K562 (cell line): Measurements from ENCODE around the gene CNP. TPM values are rescaled to one million over a fixed set of nuclear protein-coding genes. Genes with fewer than 3 reads are reported as not detected.
A peak's percentile ranks its signal among the peaks of the same experiment; 100 is the strongest.

Experiments used
- CHD1 ChIP-seq: fragments of 200-600 bp; sonication (generic); IDR thresholded peaks from one replicate; pipeline ENCODE4 v1.6.1; 2012; ENCODE audit warnings: mild to moderate bottlenecking, moderate library complexity, low read length, inconsistent platforms
- ELF1 ChIP-seq: fragments of 200-800 bp; sonication (Bioruptor generic); IDR thresholded peaks from 2 replicates; pipeline ENCODE4 v1.6.1; 2016; ENCODE audit warnings: missing genetic modification characterization, missing compliant biosample characterization
- FOXA3 ChIP-seq, 2 experiments: fragments of 450-650 bp in 1 of 2; sonication (generic) in 1 of 2; formaldehyde crosslinking; IDR thresholded peaks in 1 of 2; conservative IDR thresholded peaks in 1 of 2; 2 replicates each; pipeline versions ENCODE4 v1.4.0 to v1.8.0; 2020 to 2022; ENCODE audit warnings: mild to moderate bottlenecking in 2 of 2, missing genetic modification reagents in 1 of 2
- MYC ChIP-seq, 2 experiments: fragments of 250-450 bp in 1 of 2; sonication (Bioruptor Pico) in 1 of 2; IDR thresholded peaks; 2 replicates each; pipeline versions ENCODE4 v1.5.1 to v1.6.1; 2012 to 2021; ENCODE audit warnings: low read depth in 2 of 2, borderline replicate concordance in 1 of 2, improper control_type of control experiment in 1 of 2, low read length in 1 of 2, mild to moderate bottlenecking in 1 of 2, moderate library complexity in 1 of 2
- NBN ChIP-seq: fragments of 450-650 bp; IDR thresholded peaks from 2 replicates; pipeline ENCODE4 v1.6.1; 2016; ENCODE audit warnings: low read depth, mild to moderate bottlenecking
- PHB ChIP-seq: fragments of 250-450 bp; sonication (Bioruptor Pico); IDR thresholded peaks from 2 replicates; pipeline ENCODE4 v1.5.0; 2021
- RAD51 ChIP-seq: fragments of 450-650 bp; IDR thresholded peaks from 2 replicates; pipeline ENCODE4 v1.7.1; 2016; ENCODE audit warnings: low read depth, mild to moderate bottlenecking, borderline replicate concordance
- RBM34 ChIP-seq: fragments of 200-400 bp; formaldehyde crosslinking; IDR thresholded peaks from 2 replicates; pipeline ENCODE4 v1.6.1; 2018; ENCODE audit warnings: low read length, borderline replicate concordance; ENCODE audit not compliant: insufficient read depth
- SPI1 ChIP-seq: IDR thresholded peaks from 2 replicates; pipeline ENCODE4 v1.6.1; 2011; ENCODE audit warnings: low read depth, low read length, control low read depth, borderline replicate concordance
- ZNF146 ChIP-seq: IDR thresholded peaks from one replicate; pipeline ENCODE4 v1.6.1; 2018; ENCODE audit warnings: missing compliant biosample characterization; ENCODE audit not compliant: unreplicated experiment
- ZNF24 ChIP-seq: fragments of 450-650 bp; IDR thresholded peaks from 2 replicates; pipeline ENCODE4 v1.6.1; 2016
- polyA plus RNA-seq, 8 experiments: library from polyadenylated mRNA; depleted of rRNA in 4 of 8; stranded (reverse) in 5 of 8; unstranded in 3 of 8; fragments of >200 nt; fragmentation: Nextera tagmentation in 2 of 8; fragmentation: Illumina TruSeq in 1 of 8; extraction: Ambion mirVana in 2 of 8; extraction: Trizol in 1 of 8; gene quantifications; 2 replicates each; pipeline versions ENCODE4 v1.2.1 to v1.2.3, GENCODE V29; 2011 to 2014; ENCODE audit warnings: inconsistent platforms in 1 of 8, missing spikeins in 1 of 8
- total RNA-seq, 7 experiments: library from RNA; depleted of rRNA in 6 of 7; stranded (reverse); fragments of >200 nt in 6 of 7; fragmentation: Illumina TruSeq in 2 of 7; extraction: Trizol in 2 of 7; gene quantifications; 2 replicates each; pipeline versions ENCODE4 v1.2.1 to v1.2.3, GENCODE V29; 2011 to 2021; ENCODE audit warnings: low replicate concordance in 1 of 7
- TF ChIP-seq, protein P1 (sequence below), 2 experiments: fragments of 450-650 bp in 1 of 2; sonication (generic) in 1 of 2; formaldehyde crosslinking in 1 of 2; IDR thresholded peaks in 1 of 2; conservative IDR thresholded peaks in 1 of 2; 2 replicates each; pipeline versions ENCODE4 v1.6.1 to v1.8.1; 2016 to 2023; ENCODE audit warnings: mild to moderate bottlenecking in 2 of 2, moderate library complexity in 2 of 2, inconsistent platforms in 1 of 2, missing genetic modification reagents in 1 of 2
- TF ChIP-seq, protein P2 (sequence below): IDR thresholded peaks from 2 replicates; pipeline ENCODE4 v1.6.1; 2012; ENCODE audit warnings: low read depth, low read length, improper control_type of control experiment, borderline replicate concordance
- TF ChIP-seq, protein P3 (sequence below): sonication (generic); formaldehyde crosslinking; IDR thresholded peaks from 2 replicates; pipeline ENCODE4 v1.4.0; 2020; ENCODE audit warnings: mild to moderate bottlenecking, missing genetic modification reagents
- TF ChIP-seq, protein P4 (sequence below): fragments of 450-650 bp; IDR thresholded peaks from 2 replicates; pipeline ENCODE4 v1.6.1; 2016
- TF ChIP-seq, protein P5 (sequence below): fragments of 450-650 bp; formaldehyde crosslinking; IDR thresholded peaks from 2 replicates; pipeline ENCODE4 v1.4.0; 2020; ENCODE audit warnings: mild to moderate bottlenecking, moderate library complexity
- TF ChIP-seq, protein P6 (sequence below): fragments of 250-450 bp; sonication (Bioruptor Pico); IDR thresholded peaks from 2 replicates; pipeline ENCODE4 v1.5.0; 2021; ENCODE audit warnings: mild to moderate bottlenecking, borderline replicate concordance

Gene CNP
- total and polyA plus RNA-seq, 9 of the 15 experiments (the other 6 are each of a cell fraction or from before 2014, with no cell fraction given) = 1.7 to 52.0 (median 29.1) TPM

DNA sequence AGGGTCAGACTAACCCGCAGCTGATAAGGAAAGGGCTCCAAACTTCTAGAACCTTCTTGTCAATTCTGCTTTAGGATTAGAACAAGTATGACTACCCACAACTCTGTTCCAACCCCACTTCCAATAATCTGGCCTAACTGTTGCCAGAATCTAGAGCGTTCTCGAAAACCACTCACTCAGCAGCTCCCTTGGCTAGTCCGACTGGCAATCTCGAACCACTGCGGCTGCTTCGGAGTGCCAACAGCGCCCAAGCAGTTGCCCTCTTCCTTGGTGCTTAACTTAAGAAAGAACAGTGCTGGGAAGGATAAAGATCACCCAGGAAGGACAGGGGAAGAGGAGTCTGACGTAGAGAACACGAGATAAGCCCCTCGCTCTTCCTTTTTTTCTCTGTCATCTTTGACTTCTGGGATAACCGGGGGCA lies 49.8 kb downstream of the CNP start (continued):
- TF ChIP-seq, protein P1, sequence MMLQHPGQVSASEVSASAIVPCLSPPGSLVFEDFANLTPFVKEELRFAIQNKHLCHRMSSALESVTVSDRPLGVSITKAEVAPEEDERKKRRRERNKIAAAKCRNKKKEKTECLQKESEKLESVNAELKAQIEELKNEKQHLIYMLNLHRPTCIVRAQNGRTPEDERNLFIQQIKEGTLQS (IDR thresholded peaks at IDR 0.05) = no peak
- TF ChIP-seq, protein P1 (CRISPR knock-in tag; conservative IDR thresholded peaks at IDR 0.05) = 0 out of 2 replicates have a peak, but pooled peaks have one; percentile 27
- TF ChIP-seq, protein P2, sequence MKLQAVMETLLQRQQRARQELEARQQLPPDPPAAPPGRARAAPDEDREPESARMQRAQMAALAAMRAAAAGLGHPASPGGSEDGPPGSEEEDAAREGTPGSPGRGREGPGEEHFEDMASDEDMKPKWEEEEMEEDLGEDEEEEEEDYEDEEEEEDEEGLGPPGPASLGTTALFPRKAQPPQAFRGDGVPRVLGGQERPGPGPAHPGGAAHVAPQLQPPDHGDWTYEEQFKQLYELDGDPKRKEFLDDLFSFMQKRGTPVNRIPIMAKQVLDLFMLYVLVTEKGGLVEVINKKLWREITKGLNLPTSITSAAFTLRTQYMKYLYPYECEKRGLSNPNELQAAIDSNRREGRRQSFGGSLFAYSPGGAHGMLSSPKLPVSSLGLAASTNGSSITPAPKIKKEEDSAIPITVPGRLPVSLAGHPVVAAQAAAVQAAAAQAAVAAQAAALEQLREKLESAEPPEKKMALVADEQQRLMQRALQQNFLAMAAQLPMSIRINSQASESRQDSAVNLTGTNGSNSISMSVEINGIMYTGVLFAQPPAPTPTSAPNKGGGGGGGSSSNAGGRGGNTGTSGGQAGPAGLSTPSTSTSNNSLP = no peak
- TF ChIP-seq RBM34 (no peak), ELF1 (no peak), ZNF24 (no peak), PHB (0 out of 2 replicates have a peak, but pooled peaks have one; percentile 42), SPI1 (peak; percentile 69; the same call in 1 of the 2 replicates), MYC (IDR thresholded peaks at IDR 0.05; ENCODE audit: low read depth, low read length) (0 out of 2 replicates have a peak, but pooled peaks have one; percentile 15), MYC (CRISPR knock-in tag; IDR thresholded peaks at IDR 0.05; ENCODE audit: borderline replicate concordance, low read depth) (no peak), RAD51 (no peak), NBN (no peak), FOXA3 (CRISPR knock-in tag; conservative IDR thresholded peaks at IDR 0.05 in 1 of 2, IDR thresholded peaks at IDR 0.05 in 1 of 2) (no peak), ZNF146 (no peak), CHD1 (no peak)
- TF ChIP-seq, protein P3, sequence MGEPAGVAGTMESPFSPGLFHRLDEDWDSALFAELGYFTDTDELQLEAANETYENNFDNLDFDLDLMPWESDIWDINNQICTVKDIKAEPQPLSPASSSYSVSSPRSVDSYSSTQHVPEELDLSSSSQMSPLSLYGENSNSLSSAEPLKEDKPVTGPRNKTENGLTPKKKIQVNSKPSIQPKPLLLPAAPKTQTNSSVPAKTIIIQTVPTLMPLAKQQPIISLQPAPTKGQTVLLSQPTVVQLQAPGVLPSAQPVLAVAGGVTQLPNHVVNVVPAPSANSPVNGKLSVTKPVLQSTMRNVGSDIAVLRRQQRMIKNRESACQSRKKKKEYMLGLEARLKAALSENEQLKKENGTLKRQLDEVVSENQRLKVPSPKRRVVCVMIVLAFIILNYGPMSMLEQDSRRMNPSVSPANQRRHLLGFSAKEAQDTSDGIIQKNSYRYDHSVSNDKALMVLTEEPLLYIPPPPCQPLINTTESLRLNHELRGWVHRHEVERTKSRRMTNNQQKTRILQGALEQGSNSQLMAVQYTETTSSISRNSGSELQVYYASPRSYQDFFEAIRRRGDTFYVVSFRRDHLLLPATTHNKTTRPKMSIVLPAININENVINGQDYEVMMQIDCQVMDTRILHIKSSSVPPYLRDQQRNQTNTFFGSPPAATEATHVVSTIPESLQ (CRISPR knock-in tag) = no peak
- TF ChIP-seq, protein P4, sequence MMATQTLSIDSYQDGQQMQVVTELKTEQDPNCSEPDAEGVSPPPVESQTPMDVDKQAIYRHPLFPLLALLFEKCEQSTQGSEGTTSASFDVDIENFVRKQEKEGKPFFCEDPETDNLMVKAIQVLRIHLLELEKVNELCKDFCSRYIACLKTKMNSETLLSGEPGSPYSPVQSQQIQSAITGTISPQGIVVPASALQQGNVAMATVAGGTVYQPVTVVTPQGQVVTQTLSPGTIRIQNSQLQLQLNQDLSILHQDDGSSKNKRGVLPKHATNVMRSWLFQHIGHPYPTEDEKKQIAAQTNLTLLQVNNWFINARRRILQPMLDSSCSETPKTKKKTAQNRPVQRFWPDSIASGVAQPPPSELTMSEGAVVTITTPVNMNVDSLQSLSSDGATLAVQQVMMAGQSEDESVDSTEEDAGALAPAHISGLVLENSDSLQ = no peak; the same call in 1 of the 2 replicates
- TF ChIP-seq, protein P5, sequence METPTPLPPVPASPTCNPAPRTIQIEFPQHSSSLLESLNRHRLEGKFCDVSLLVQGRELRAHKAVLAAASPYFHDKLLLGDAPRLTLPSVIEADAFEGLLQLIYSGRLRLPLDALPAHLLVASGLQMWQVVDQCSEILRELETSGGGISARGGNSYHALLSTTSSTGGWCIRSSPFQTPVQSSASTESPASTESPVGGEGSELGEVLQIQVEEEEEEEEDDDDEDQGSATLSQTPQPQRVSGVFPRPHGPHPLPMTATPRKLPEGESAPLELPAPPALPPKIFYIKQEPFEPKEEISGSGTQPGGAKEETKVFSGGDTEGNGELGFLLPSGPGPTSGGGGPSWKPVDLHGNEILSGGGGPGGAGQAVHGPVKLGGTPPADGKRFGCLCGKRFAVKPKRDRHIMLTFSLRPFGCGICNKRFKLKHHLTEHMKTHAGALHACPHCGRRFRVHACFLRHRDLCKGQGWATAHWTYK (CRISPR knock-in tag) = no peak
- TF ChIP-seq, protein P6, sequence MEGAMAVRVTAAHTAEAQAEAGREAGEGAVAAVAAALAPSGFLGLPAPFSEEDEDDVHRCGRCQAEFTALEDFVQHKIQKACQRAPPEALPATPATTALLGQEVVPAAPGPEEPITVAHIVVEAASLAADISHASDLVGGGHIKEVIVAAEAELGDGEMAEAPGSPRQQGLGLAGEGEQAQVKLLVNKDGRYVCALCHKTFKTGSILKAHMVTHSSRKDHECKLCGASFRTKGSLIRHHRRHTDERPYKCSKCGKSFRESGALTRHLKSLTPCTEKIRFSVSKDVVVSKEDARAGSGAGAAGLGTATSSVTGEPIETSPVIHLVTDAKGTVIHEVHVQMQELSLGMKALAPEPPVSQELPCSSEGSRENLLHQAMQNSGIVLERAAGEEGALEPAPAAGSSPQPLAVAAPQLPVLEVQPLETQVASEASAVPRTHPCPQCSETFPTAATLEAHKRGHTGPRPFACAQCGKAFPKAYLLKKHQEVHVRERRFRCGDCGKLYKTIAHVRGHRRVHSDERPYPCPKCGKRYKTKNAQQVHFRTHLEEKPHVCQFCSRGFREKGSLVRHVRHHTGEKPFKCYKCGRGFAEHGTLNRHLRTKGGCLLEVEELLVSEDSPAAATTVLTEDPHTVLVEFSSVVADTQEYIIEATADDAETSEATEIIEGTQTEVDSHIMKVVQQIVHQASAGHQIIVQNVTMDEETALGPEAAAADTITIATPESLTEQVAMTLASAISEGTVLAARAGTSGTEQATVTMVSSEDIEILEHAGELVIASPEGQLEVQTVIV (CRISPR knock-in tag) = no peak
